ENCODE measurements around the gene SUGCT. TPM values are rescaled to one million over a fixed set of nuclear protein-coding genes. Genes with fewer than 3 reads are reported as not detected.

The SUGCT gene
- total RNA-seq, 2 experiments from 2014 or later, result 1.2 to 1.9 TPM

DNA sequence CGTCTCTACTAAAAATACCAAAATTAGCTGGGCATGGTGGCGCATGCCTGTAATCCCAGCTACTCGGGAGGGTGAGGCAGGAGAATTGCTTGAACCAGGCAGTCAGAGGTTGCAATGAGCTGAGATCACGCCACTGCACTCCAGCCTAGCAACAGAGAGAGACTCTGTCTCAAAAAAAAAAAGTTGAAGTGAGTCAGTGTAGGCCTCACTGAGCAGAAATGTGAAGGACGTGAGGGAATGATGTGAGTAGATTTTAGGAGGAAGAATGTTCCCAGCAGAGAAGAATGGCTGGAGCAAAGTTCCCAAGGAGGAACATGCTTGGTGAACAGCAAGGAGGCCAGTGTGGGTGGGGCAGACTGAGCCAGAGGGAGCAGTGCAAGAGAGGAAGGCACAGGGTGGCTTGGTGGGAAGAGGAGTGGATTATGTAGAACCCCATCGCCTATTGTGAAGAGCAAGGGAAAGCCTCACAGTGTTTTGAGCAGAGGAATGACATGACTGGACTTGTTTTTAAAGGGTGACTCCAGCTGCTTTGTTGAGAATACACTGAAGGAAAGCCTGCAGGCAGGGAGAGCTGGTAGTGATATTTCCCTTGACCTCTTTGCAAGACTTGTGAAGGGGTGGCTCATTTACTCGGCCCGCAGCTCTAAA is 708.7 kb downstream of the SUGCT start:
- DNase-seq, result no peak
- intact Hi-C loops (cut with DNase I, micrococcal nuclease), result no loop called here
- ChIA-PET POLR2A (no interaction called here), CTCF (no interaction called here)
- Mint-ChIP-seq H3K27ac (no peak overlapping the region), H3K4me1 (no peaks in the 10 kb centered on the region), H3K27me3 (no peaks in the 10 kb centered on the region), H3K4me3 (no peak overlapping the region), H3K9me3 (ENCODE audit: low read depth) (peaks cover 2% of the 10 kb centered on the region), H3K36me3 (ENCODE audit: low read depth) (no peaks in the 10 kb centered on the region)
- ATAC-seq, result no peak

DNA sequence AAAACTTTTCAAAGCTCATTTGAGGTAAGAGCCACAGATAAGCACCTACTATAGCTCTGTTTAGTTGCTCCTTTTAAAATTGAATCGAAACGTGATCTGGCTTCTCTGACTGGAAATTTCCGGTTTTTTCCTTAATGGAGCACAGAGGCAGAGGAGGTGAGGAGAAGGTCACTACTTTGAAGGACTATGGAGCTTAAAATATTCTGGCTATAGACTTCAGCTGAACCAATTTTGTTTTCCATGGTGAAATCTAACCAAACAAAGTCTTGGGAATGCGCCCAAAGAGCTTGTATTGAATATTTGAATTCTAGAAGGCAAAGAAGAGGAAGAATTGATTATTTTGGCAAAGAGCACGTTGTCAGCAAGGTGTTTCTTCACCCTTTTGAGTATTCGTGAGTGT is 711.1 kb downstream of the SUGCT start:
- no peaks in the 10 kb centered on the region for H3K36me3 Mint-ChIP-seq (ENCODE audit: low read depth)
- H3K4me1 Mint-ChIP-seq, result no peaks in the 10 kb centered on the region
- POLR2A ChIA-PET, result no interaction called here
- no peak overlapping the region for H3K27ac Mint-ChIP-seq
- no peaks in the 10 kb centered on the region for H3K9me3 Mint-ChIP-seq (ENCODE audit: low read depth)
- CTCF ChIA-PET, result interaction anchor here (1.2 kb wide), 1 partner anchor 9 kb away, joined by 6 read pairs; no protein-coding TSS in a partner anchor
- intact Hi-C loops (cut with DNase I, micrococcal nuclease), result no loop called here
- no peak overlapping the region for H3K4me3 Mint-ChIP-seq
- ATAC-seq, result no peak
- no peak for DNase-seq
- H3K27me3 Mint-ChIP-seq, result no peaks in the 10 kb centered on the region

DNA sequence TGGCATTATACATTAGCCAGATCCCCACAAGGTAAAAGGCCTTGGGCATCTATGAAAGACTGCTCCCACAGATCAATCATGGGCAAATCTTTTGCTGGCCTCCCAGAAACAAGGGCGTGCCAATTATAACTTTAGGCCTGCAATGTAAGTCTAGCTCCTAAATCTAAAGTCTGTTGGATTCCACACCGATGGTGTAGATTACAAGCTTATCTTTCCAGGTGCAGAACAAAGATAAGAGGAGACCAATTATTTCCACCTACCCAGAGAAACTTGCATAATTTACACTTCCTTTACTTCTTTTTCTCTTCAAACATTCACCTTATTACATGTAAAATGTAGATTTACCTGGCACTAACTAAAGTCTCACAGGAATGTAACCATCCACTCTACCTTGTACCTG is 713.1 kb downstream of the SUGCT start:
- no peaks in the 10 kb centered on the region for H3K9me3 Mint-ChIP-seq (ENCODE audit: low read depth)
- H3K27me3 Mint-ChIP-seq, result no peaks in the 10 kb centered on the region
- intact Hi-C loops (cut with DNase I, micrococcal nuclease), result no loop called here
- H3K4me3 Mint-ChIP-seq, result no peak overlapping the region
- ATAC-seq (no peak), DNase-seq (no peak)
- ChIA-PET CTCF (no interaction called here), POLR2A (no interaction called here)
- no peaks in the 10 kb centered on the region for H3K4me1 Mint-ChIP-seq
- H3K36me3 Mint-ChIP-seq (ENCODE audit: low read depth), result no peaks in the 10 kb centered on the region
- H3K27ac Mint-ChIP-seq, result no peak overlapping the region

DNA sequence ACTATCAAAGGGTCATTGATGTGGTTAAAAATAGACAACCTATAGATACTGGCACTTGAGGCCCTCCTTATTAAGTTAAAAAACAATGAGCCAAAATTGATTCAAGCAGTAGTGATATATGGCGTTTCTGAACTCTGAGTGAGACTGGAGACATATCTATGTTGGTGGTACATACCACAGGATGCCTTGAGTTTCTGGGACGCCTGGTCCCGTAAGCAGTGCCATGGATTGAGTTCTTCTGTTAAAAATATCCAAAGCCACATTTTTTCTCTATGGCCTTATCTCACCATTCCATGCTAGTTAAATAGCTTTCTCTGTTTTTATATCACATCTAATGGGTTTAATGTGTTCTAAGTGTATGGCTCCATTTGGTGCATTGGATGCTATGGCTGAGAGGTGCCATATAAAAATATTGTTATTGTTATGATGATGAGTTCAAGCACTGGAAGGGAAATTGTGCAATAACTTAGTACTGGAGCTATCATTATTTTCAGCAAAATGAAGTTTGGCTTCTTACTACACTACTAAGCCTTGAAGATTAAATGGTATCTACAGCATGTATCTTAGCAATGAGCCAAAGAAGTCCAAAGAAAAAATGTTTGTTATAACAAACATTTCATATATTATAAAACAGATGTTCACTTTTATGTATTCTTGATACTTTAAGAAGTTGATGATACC is 713.9 kb downstream of the SUGCT start:
- POLR2A ChIA-PET, result no interaction called here
- Mint-ChIP-seq H3K36me3 (ENCODE audit: low read depth) (no peaks in the 10 kb centered on the region), H3K4me3 (no peak overlapping the region), H3K27me3 (no peaks in the 10 kb centered on the region), H3K4me1 (no peaks in the 10 kb centered on the region), H3K9me3 (ENCODE audit: low read depth) (no peaks in the 10 kb centered on the region), H3K27ac (no peak overlapping the region)
- intact Hi-C loops (cut with DNase I, micrococcal nuclease), result no loop called here
- no peak for ATAC-seq
- DNase-seq, result no peak
- CTCF ChIA-PET, result no interaction called here

DNA sequence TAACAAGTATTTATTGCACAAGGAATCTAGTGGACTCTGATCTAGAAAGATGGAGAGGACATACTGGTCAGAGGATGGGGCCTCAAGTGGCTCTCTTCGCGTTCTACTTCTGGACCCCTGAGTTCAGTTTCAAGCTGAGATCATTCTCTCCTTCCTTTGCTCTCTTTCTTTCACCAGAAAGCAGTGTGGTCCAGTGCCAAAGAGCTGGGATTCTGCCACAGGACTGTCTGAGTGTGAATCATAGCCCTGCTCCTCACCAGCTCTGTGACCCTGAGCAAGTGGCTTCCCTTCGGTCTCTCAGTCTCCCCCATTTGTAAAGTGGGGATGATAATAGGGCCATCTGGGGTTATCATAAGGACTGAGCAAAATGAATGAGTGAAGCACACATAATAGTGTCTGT is 715.2 kb downstream of the SUGCT start:
- Mint-ChIP-seq H3K27ac (no peak overlapping the region), H3K27me3 (no peaks in the 10 kb centered on the region), H3K9me3 (ENCODE audit: low read depth) (no peaks in the 10 kb centered on the region), H3K4me1 (no peaks in the 10 kb centered on the region), H3K4me3 (no peak overlapping the region), H3K36me3 (ENCODE audit: low read depth) (no peaks in the 10 kb centered on the region)
- ChIA-PET POLR2A (no interaction called here), CTCF (no interaction called here)
- ATAC-seq (no peak), DNase-seq (no peak)
- intact Hi-C loops (cut with DNase I, micrococcal nuclease), result no loop called here

DNA sequence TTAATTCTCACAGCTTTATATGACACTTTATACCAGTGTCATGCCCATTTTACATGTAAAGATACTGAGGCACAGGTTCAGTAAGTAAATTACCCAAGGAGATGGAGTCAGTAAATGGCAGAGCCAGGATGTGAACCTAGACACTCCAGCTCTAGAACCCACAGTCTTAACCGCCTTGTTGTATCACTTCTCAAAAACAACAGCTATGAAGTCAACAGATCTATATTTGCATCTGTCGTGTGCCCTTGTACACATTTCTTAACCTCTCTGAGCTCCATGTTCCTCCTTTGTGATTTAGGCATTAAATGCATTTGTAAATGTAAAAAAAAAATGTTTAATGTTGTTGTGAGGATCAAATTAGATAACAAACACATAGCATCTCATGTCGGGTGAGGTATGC is 716.2 kb downstream of the SUGCT start:
- Mint-ChIP-seq H3K27me3 (no peaks in the 10 kb centered on the region), H3K4me1 (no peaks in the 10 kb centered on the region), H3K27ac (no peak overlapping the region), H3K9me3 (ENCODE audit: low read depth) (no peaks in the 10 kb centered on the region), H3K4me3 (no peak overlapping the region), H3K36me3 (ENCODE audit: low read depth) (no peaks in the 10 kb centered on the region)
- POLR2A ChIA-PET, result no interaction called here
- DNase-seq (no peak), ATAC-seq (no peak)
- intact Hi-C loops (cut with DNase I, micrococcal nuclease), result no loop called here
- CTCF ChIA-PET, result no interaction called here

DNA sequence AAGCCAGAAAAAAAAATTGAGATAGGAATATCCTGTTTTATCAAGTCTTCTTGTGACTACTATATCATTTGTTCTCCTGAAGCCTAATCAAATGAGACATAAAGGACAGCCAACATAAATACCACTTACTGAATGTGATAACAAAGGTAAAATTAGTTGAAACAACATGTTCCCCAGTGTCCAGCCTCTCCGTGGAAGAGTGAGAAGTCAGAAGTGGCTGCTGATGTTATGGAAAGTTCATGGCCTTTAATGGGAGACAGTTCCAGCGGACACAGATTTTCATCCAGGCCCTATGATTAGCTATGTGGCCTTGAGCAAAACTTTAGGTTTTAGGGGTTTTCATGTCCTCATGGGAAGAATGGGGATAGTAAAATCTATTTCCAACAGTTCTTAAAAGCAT is 724.3 kb downstream of the SUGCT start:
- ChIA-PET POLR2A (no interaction called here), CTCF (no interaction called here)
- intact Hi-C loops (cut with DNase I, micrococcal nuclease), result no loop called here
- Mint-ChIP-seq H3K27ac (no peak overlapping the region), H3K4me3 (no peak overlapping the region), H3K9me3 (ENCODE audit: low read depth) (no peaks in the 10 kb centered on the region), H3K27me3 (no peaks in the 10 kb centered on the region), H3K36me3 (ENCODE audit: low read depth) (no peaks in the 10 kb centered on the region), H3K4me1 (no peaks in the 10 kb centered on the region)
- ATAC-seq (no peak), DNase-seq (no peak)

DNA sequence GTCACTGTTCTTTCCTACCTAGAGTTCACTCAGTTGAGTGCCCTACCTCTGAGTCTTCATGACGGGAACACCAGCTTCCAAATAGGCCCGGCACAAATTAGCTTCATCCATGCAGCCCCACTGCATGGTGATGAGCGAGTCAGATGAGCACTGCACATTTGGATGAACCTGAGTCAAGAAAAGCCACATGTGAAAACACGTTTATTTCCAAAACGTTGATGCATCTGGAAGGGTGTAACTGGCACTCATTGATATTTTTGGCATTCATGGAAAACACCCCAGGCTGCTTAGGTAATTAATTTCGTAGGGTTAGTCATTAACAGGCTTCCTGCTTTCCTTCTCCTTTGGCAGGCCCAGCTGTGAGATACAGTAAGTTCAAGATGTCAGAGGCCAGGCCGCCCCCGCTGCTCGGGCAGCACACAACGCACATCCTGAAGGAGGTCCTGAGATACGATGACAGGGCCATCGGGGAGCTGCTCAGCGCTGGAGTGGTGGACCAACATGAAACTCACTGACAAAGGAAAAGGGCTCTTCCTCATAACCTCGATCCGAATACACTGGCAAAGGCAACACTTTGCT is 725.2 kb downstream of the SUGCT start:
- no peaks in the 10 kb centered on the region for H3K4me1 Mint-ChIP-seq

DNA sequence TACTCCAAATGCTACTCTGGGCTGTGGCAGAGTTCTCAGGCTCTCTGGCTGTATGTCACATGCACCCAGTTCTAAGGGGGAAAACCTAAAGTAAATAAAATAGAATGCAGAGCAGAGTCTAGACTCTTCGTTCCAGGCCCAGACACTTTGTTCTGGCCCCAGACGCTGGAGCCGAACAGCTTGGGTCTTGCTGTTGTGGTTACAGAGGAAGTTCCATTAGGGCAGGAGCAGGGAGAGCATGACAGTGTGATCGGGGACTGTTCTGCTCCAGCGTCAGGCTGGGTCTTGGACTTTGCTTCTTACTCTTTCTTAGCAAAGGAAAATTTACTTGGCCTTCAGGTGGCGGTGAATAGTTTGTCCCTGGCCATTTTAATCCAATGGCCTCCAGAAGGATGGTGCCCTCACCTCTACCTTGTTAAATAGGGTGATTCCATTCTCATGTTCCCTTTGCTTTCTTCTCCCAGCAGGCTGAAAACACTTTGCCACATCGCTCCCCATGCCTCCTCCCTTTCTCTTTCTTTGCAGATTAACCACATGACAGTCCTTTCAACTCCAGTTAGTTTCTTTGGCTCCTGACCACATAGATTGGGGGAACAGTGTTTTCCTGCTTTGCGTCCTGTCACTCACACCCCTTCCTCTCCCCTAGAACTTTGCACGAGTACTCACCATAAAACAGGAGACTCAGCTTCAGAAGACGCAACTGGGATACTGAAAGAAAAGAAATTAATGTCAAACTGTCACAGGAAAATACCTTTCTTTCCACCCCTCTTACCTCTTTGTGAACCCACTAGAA is 730.8 kb downstream of the SUGCT start:
- intact Hi-C loops (cut with DNase I, micrococcal nuclease), result no loop called here
- H3K36me3 Mint-ChIP-seq (ENCODE audit: low read depth), result no peaks in the 10 kb centered on the region
- H3K4me1 Mint-ChIP-seq, result no peaks in the 10 kb centered on the region
- ATAC-seq, result no peak
- no peaks in the 10 kb centered on the region for H3K27me3 Mint-ChIP-seq
- H3K4me3 Mint-ChIP-seq, result no peak overlapping the region
- peaks cover 5% of the 10 kb centered on the region for H3K9me3 Mint-ChIP-seq (ENCODE audit: low read depth)
- CTCF ChIA-PET, result interaction anchor here (0.7 kb wide), 1 partner anchor 38 kb away, joined by 3 read pairs; no protein-coding TSS in a partner anchor
- POLR2A ChIA-PET, result no interaction called here
- DNase-seq, result no peak
- no peak overlapping the region for H3K27ac Mint-ChIP-seq

More for the DNA sequence above, 725.2 kb downstream of the SUGCT start:
- ATAC-seq (no peak), DNase-seq (no peak)
- H3K9me3 Mint-ChIP-seq (ENCODE audit: low read depth), result peaks cover 2% of the 10 kb centered on the region
- H3K27ac Mint-ChIP-seq, result no peak overlapping the region
- no peaks in the 10 kb centered on the region for H3K36me3 Mint-ChIP-seq (ENCODE audit: low read depth)
- no peak overlapping the region for H3K4me3 Mint-ChIP-seq
- intact Hi-C loops (cut with DNase I, micrococcal nuclease), result no loop called here
- ChIA-PET CTCF (no interaction called here), POLR2A (no interaction called here)
- no peaks in the 10 kb centered on the region for H3K27me3 Mint-ChIP-seq

DNA sequence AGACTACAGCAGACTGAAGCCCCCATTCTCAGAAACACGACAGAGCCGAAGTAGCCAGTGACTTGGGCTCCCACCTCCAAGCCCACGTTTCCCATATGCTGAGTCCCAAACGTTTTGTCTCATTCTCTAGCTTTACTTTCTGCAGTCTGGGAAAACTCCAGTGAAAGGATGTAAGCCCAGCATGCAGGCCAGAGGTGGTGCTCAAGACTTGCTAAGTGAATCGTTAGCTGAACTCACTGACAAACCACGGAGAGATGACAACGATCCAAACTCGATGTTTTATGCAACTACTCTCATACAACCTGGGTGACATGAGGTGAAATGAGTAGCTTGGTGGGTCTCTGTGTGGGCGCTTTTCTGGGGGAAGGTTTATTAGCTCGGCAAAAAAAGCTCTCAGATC is 731.8 kb downstream of the SUGCT start:
- no peak for DNase-seq
- CTCF ChIA-PET, result no interaction called here
- H3K9me3 Mint-ChIP-seq (ENCODE audit: low read depth), result peaks cover 6% of the 10 kb centered on the region
- ATAC-seq, result no peak
- no peak overlapping the region for H3K27ac Mint-ChIP-seq
- no peaks in the 10 kb centered on the region for H3K27me3 Mint-ChIP-seq
- no peaks in the 10 kb centered on the region for H3K36me3 Mint-ChIP-seq (ENCODE audit: low read depth)
- H3K4me3 Mint-ChIP-seq, result no peak overlapping the region
- no peaks in the 10 kb centered on the region for H3K4me1 Mint-ChIP-seq
- POLR2A ChIA-PET, result no interaction called here
- intact Hi-C loops (cut with DNase I, micrococcal nuclease), result no loop called here

DNA sequence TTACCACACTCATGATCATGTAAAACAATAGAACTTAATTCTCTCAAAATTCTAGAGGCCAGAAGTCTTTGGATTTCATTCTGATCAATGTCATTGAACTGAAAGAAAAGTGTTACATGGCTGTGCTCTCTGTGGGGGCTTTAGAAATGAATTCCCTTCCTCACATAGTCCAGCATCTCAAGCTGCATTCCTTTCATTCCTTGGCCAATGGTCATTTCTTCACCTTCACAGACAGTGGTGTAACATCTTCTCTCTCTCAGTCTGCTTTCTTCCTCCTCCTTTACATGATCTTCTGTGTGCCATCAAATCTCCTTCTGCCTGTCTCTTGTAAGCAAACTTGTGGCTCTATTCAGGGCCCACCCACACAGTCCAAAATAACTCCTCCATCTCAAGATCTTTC is 735.3 kb downstream of the SUGCT start:
- no peak overlapping the region for H3K27ac Mint-ChIP-seq
- H3K27me3 Mint-ChIP-seq, result no peaks in the 10 kb centered on the region
- no peaks in the 10 kb centered on the region for H3K36me3 Mint-ChIP-seq (ENCODE audit: low read depth)
- H3K4me3 Mint-ChIP-seq, result no peak overlapping the region
- H3K9me3 Mint-ChIP-seq (ENCODE audit: low read depth), result peaks cover 4% of the 10 kb centered on the region
- intact Hi-C loops (cut with DNase I, micrococcal nuclease), result no loop called here
- DNase-seq (no peak), ATAC-seq (no peak)
- ChIA-PET POLR2A (no interaction called here), CTCF (no interaction called here)
- H3K4me1 Mint-ChIP-seq, result no peaks in the 10 kb centered on the region

DNA sequence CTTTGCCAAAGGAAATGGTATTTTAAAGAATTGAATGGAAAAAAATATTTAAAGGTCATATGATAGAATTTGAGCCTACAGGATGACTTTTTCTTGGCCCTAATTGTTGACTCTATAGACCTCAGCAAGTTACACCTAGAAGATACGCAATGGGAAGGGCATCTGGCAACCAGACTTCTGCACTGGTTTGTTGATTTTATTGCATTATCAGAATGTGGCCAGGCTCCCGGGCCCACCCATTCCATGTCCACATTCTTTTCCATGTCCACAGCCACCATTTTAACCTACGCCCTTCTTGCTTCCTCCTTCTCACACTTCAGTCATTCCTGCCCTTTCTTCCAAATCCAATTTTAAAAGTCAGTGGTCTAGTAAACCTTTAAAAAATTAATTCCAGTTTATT is 738.4 kb downstream of the SUGCT start:
- ChIA-PET POLR2A (no interaction called here), CTCF (no interaction called here)
- H3K4me3 Mint-ChIP-seq, result no peak overlapping the region
- DNase-seq, result no peak
- no peaks in the 10 kb centered on the region for H3K4me1 Mint-ChIP-seq
- no peaks in the 10 kb centered on the region for H3K27me3 Mint-ChIP-seq
- intact Hi-C loops (cut with DNase I, micrococcal nuclease), result no loop called here
- H3K36me3 Mint-ChIP-seq (ENCODE audit: low read depth), result no peaks in the 10 kb centered on the region
- no peak for ATAC-seq
- peaks cover 2% of the 10 kb centered on the region for H3K9me3 Mint-ChIP-seq (ENCODE audit: low read depth)
- no peak overlapping the region for H3K27ac Mint-ChIP-seq
